Panc1 (cell line): ENCODE data around the gene MFAP3. TPM values are rescaled to one million over a fixed set of nuclear protein-coding genes. Genes with fewer than 3 reads are reported as not detected.

Source experiments
- ATAC-seq: fragments of 200-7000 bp; cut with Tn5 transposase; 2 replicates; pipeline ENCODE4 v1.9.1; 2020; ENCODE audit warnings: mild to moderate bottlenecking, moderate library complexity
- Bru-seq: library from RNA; stranded (reverse); fragments of 400-500 nt; gene quantifications from one replicate; lab custom pipeline; 2021; lab: Mats Ljungman, UMichigan
- BruChase-seq, 2 experiments: library from RNA; stranded (reverse); fragments of 400-500 nt; gene quantifications; one replicate each; lab custom pipeline; 2021; lab: Mats Ljungman, UMichigan
- BruUV-seq: library from RNA; stranded (reverse); fragments of 400-500 nt; replicated peaks from 2 replicates; lab custom pipeline; 2021; lab: Mats Ljungman, UMichigan
- CTCF ChIA-PET: fragments of 300-600 bp; sonication (Branson Sonifier 250); formaldehyde crosslinking; loops from one replicate; lab custom pipeline; 2022; ENCODE audit warnings: antibody characterized with exemption; lab: Charles Lee
- POLR2A ChIA-PET: fragments of 300-600 bp; sonication (Branson Sonifier 250); formaldehyde crosslinking; loops from one replicate; lab custom pipeline; 2022; ENCODE audit warnings: antibody characterized with exemption; lab: Charles Lee
- DNase-seq: peaks from one replicate; pipeline ENCODE4 v3.0.0-alpha.2; 2010; ENCODE audit warnings: low read depth, low spot score
- H3K27ac ChIP-seq: 2 replicates; pipeline ENCODE4 v1.5.1; 2011; ENCODE audit warnings: mild to moderate bottlenecking, low read length, inconsistent platforms
- H3K27me3 ChIP-seq: fragments of 200-500 bp; sonication (Bioruptor generic); 2 replicates; pipeline ENCODE4 v1.6.0; 2014; ENCODE audit warnings: low read length, inconsistent platforms; ENCODE audit not compliant: control insufficient read depth, insufficient read depth
- H3K36me3 ChIP-seq: fragments of 200-500 bp; sonication (Bioruptor generic); 2 replicates; pipeline ENCODE4 v1.5.1; 2014; ENCODE audit warnings: inconsistent platforms, mild to moderate bottlenecking, low read length, moderate library complexity; ENCODE audit not compliant: control insufficient read depth, insufficient read depth
- H3K4me1 ChIP-seq: 2 replicates; pipeline ENCODE4 v1.5.1; 2011; ENCODE audit warnings: inconsistent platforms, mild to moderate bottlenecking, low read length, moderate library complexity; ENCODE audit not compliant: control insufficient read depth, insufficient read depth
- H3K4me3 ChIP-seq, 2 experiments: 2 replicates each; pipeline ENCODE4 v1.5.1; 2011 to 2012; ENCODE audit warnings: low read depth in 2 of 2, low read length in 2 of 2, mild to moderate bottlenecking in 2 of 2, inconsistent platforms in 1 of 2, moderate library complexity in 1 of 2
- H3K9me3 ChIP-seq: fragments of 200-500 bp; sonication (Bioruptor generic); 2 replicates; pipeline ENCODE4 v1.5.1; 2014; ENCODE audit warnings: low read depth, mild to moderate bottlenecking, inconsistent platforms, low read length, moderate library complexity; ENCODE audit not compliant: control insufficient read depth, insufficient read depth
- POLR2AphosphoS5 ChIP-seq: IDR thresholded peaks from 2 replicates; pipeline ENCODE4 v1.6.1; 2012; ENCODE audit warnings: mild to moderate bottlenecking, low read depth, low read length, moderate library complexity
- REST ChIP-seq, 2 experiments: IDR thresholded peaks; 2 replicates each; pipeline ENCODE4 v1.6.1; 2011 to 2012; ENCODE audit warnings: low read depth in 2 of 2, control low read depth in 1 of 2, low read length in 1 of 2, mild to moderate bottlenecking in 1 of 2, moderate library complexity in 1 of 2; ENCODE audit not compliant: insufficient read depth in 1 of 2
- SIN3A ChIP-seq: IDR thresholded peaks from 2 replicates; pipeline ENCODE4 v1.6.1; 2012; ENCODE audit warnings: low read depth, mild to moderate bottlenecking, low read length, moderate library complexity, borderline replicate concordance; ENCODE audit not compliant: insufficient read depth
- TCF7L2 ChIP-seq: IDR thresholded peaks from 2 replicates; pipeline ENCODE4 v1.6.1; 2011; ENCODE audit warnings: mild to moderate bottlenecking, low read depth, low read length, inconsistent platforms
- in situ Hi-C: cut with HindIII; loops from 2 replicates; pipeline ENCODE4 v1.10.0; 2016; ENCODE audit warnings: low sequenced_read_pairs, low pct_unique_long_range_greater_than_20kb
- intact Hi-C: fragments of 100-400 bp; cut with micrococcal nuclease; formaldehyde crosslinking; loops from one replicate; pipeline ENCODE4 v1.10.0; 2022; ENCODE audit not compliant: unreplicated experiment
- long read RNA-seq: library from polyadenylated mRNA; unstranded; transcript quantifications from one replicate; pipeline ENCODE4 v2.0.0, GENCODE V29; 2021; ENCODE audit not compliant: unreplicated experiment
- polyA plus RNA-seq: library from polyadenylated mRNA; unstranded; fragments of >200 nt; gene quantifications from one replicate; pipeline ENCODE4 v1.2.1, GENCODE V29; 2012; ENCODE audit warnings: missing spikeins; ENCODE audit not compliant: insufficient read length
- total RNA-seq: library from RNA; stranded (reverse); gene quantifications from one replicate; pipeline ENCODE4 v1.2.1, GENCODE V29; 2021; ENCODE audit not compliant: unreplicated experiment
- TF ChIP-seq, protein P1 (sequence below): fragments of 450-650 bp; IDR thresholded peaks from 2 replicates; pipeline ENCODE4 v1.5.1; 2017; ENCODE audit warnings: mild to moderate bottlenecking

Gene MFAP3
- total RNA-seq = 24.2 TPM
- 11.6 TPM for polyA plus RNA-seq
- Bru-seq, nascent RNA = percentile 87 among the genes with signal in this experiment
- percentile 94 among the genes with signal in this experiment for BruChase-seq, experiment 1, labeled RNA remaining after a 2-hour chase
- BruChase-seq, experiment 2, labeled RNA remaining after a 6-hour chase = percentile 86 among the genes with signal in this experiment
- long read RNA-seq, transcript MFAP3-212 (3 exons, 643 nt) = major isoform, 54 of 72 reads
- long read RNA-seq, partial matches to known transcripts = 6 of 72 reads
- long read RNA-seq, other reads (novel, unspliced or antisense) = 11 of 72 reads

DNA sequence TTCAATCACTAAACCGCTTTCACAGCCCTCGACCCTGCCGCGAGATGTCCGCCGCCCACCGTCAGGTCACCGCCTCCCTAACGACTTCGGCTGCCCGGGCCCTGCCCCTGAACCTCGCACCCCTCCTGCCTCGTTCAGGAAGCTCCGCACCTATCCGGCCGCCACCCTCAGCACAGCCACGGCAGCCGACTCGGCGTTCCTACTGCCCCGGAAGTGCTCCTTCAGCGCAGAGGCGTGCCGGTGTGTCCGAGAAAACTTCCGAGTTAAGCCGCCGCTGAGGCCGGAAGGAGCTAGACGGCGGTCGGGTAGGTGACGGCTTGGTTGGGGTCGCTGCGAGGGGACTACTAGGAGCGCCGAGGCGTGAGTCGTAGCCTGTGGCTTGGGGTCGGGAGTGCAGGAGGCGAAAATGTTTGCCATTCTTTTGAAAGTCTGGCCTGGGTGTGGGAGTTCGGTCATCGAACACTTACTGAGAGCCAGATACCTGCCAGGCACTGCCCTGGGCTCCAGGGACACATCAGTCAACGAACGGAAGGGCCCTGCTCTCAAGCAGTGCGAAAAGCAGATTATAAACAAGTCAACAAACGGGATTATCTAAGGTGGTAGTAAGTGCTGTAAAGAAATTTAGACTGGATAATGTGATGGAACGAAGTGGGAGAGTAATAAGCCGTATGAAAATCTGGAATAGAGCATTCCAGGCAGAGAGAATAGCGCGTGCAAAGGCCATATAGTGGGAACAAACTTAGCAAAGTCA, at the start of gene MFAP3, which contains the start of gene FAM114A2:
MFAP3 (plus strand) TSS at position 261 of the 751 bp plus-strand sequence. CDS start 10,756 bp downstream, outside the sequence.
FAM114A2 (minus strand) TSS at position 204 of the 751 bp plus-strand sequence. CDS start 3,957 bp downstream, outside the sequence.
- ChIA-PET POLR2A (interaction anchor here (0.6 kb wide), 1 partner anchor 480 kb away, joined by 3 read pairs; no protein-coding TSS in a partner anchor), CTCF (interaction anchor here (0.6 kb wide), 1 partner anchor 51 kb away, joined by 3 read pairs; no protein-coding TSS in a partner anchor)
- DNase-seq = peak; percentile 51
- intact Hi-C loops = no loop called here
- in situ Hi-C loops = no loop called here
- Histone ChIP-seq H3K4me3 (peak within 1 kb of the TSS; percentile 94 to 99), H3K27ac (peak within 1 kb of the TSS; percentile 98), H3K4me1 (peaks cover 13% of the 10 kb centered on the region), H3K27me3 (no peaks in the 10 kb centered on the region), H3K36me3 (peaks cover 2% of the 10 kb centered on the region), H3K9me3 (no peaks in the 10 kb centered on the region)
- TF ChIP-seq SIN3A = peak; percentile 70; the same call in 1 of the 2 replicates
- TF ChIP-seq, protein P1, sequence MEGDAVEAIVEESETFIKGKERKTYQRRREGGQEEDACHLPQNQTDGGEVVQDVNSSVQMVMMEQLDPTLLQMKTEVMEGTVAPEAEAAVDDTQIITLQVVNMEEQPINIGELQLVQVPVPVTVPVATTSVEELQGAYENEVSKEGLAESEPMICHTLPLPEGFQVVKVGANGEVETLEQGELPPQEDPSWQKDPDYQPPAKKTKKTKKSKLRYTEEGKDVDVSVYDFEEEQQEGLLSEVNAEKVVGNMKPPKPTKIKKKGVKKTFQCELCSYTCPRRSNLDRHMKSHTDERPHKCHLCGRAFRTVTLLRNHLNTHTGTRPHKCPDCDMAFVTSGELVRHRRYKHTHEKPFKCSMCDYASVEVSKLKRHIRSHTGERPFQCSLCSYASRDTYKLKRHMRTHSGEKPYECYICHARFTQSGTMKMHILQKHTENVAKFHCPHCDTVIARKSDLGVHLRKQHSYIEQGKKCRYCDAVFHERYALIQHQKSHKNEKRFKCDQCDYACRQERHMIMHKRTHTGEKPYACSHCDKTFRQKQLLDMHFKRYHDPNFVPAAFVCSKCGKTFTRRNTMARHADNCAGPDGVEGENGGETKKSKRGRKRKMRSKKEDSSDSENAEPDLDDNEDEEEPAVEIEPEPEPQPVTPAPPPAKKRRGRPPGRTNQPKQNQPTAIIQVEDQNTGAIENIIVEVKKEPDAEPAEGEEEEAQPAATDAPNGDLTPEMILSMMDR = no peak
- TF ChIP-seq TCF7L2 = peak; percentile 54; the same call in 1 of the 2 replicates
- peak; percentile 96 for TF ChIP-seq POLR2AphosphoS5
- no peak for TF ChIP-seq REST (IDR thresholded peaks at IDR 0.05; ENCODE audit: insufficient read depth in 1 of 2, low read depth in 2 of 2, low read length in 1 of 2)
- TSS peak; percentile 85 for BruUV-seq
- ATAC-seq = peak; percentile 100

DNA sequence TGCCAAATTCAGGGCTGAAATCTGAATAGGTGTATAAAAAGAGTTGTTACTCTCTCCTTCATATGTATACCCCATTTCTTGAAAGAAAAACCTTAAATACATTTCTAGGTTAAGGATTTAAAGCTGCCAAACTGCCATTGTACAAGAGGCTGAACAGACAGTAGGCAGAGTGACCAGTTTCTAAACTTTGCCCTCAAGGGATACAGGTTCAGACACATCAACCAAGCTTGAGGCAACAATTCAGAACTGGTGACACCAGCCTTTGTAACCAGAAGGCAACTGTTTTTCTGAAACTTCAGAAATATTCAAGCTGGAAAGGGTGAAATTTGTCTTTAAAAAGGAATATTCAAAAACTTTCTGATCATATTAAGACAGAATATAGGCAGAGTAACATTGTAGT, 47.6 kb upstream of the MFAP3 start:
- BruUV-seq = no TSS peak
- ChIA-PET CTCF (no interaction called here), POLR2A (no interaction called here)
- in situ Hi-C loops = no loop called here
- TF ChIP-seq POLR2AphosphoS5 (no peak), REST (IDR thresholded peaks at IDR 0.05; ENCODE audit: insufficient read depth in 1 of 2, low read depth in 2 of 2, low read length in 1 of 2) (no peak), TCF7L2 (no peak), SIN3A (no peak)
- TF ChIP-seq, protein P1 = no peak
- ATAC-seq = no peak
- intact Hi-C loops = no loop called here
- Histone ChIP-seq H3K27me3 (no peaks in the 10 kb centered on the region), H3K27ac (no peak overlapping the region), H3K4me3 (no peak overlapping the region), H3K9me3 (no peaks in the 10 kb centered on the region), H3K36me3 (no peaks in the 10 kb centered on the region), H3K4me1 (no peaks in the 10 kb centered on the region)
- DNase-seq = no peak
